Activated CD8-positive, alpha-beta memory T cell treated with anti-CD3 and anti-CD28 coated beads, Interleukin-2, amount 50 U/mL, for 4 hours (primary cell): ENCODE data around the gene TOP2A.

Experiments
- DNase-seq: peaks from one replicate; pipeline ENCODE4 v3.0.0-alpha.2; 2020

TOP2A gene, protein sequence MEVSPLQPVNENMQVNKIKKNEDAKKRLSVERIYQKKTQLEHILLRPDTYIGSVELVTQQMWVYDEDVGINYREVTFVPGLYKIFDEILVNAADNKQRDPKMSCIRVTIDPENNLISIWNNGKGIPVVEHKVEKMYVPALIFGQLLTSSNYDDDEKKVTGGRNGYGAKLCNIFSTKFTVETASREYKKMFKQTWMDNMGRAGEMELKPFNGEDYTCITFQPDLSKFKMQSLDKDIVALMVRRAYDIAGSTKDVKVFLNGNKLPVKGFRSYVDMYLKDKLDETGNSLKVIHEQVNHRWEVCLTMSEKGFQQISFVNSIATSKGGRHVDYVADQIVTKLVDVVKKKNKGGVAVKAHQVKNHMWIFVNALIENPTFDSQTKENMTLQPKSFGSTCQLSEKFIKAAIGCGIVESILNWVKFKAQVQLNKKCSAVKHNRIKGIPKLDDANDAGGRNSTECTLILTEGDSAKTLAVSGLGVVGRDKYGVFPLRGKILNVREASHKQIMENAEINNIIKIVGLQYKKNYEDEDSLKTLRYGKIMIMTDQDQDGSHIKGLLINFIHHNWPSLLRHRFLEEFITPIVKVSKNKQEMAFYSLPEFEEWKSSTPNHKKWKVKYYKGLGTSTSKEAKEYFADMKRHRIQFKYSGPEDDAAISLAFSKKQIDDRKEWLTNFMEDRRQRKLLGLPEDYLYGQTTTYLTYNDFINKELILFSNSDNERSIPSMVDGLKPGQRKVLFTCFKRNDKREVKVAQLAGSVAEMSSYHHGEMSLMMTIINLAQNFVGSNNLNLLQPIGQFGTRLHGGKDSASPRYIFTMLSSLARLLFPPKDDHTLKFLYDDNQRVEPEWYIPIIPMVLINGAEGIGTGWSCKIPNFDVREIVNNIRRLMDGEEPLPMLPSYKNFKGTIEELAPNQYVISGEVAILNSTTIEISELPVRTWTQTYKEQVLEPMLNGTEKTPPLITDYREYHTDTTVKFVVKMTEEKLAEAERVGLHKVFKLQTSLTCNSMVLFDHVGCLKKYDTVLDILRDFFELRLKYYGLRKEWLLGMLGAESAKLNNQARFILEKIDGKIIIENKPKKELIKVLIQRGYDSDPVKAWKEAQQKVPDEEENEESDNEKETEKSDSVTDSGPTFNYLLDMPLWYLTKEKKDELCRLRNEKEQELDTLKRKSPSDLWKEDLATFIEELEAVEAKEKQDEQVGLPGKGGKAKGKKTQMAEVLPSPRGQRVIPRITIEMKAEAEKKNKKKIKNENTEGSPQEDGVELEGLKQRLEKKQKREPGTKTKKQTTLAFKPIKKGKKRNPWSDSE (N-terminal part only)

DNA sequence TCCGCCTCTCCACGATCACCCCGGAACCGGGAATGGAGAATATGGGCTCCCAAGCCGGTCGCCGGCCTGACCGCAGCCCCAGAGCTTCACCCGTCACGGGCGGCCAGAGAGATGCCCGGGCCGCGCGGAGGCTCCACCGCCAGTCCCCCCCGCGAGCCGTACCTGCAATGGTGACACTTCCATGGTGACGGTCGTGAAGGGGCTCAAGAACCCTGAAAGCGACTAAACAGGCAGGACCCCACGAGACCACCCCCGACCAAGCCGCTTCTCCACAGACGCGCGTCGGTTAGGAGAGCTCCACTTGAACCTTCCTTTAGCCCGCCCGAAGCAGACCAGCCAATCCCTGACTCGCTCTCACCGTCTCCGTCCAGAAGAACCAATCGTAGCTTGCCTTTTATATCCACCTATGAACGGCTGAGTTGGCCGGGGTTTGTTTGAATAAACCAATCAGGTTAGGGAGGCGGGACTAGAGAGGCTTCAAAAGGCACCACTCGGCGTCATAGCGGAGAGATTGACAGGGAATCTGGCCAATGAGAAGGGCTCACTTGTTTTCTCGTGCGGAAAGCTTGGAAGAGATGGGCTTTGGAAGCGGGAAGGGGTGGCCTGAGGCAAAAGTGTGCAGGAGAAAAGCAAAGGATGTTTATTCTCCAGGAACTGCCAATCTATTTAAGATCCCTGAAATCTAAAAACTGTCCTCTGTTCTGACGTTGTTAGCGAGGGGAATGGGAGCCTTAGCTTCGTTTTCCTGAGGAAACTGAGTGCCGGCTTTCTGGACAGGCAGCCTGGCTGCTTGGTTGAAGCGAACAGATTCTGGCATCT lies at the start of gene TOP2A:
Gene TOP2A (minus strand): TSS at position 288 of the 819 bp plus-strand sequence. CDS start 105 bp downstream, at position 183.
- DNase-seq, result peak; percentile 89

GRCh38 chr17:40467281-40467867 lies 49.7 kb upstream of the TOP2A start:
- DNase-seq, result no peak

DNA sequence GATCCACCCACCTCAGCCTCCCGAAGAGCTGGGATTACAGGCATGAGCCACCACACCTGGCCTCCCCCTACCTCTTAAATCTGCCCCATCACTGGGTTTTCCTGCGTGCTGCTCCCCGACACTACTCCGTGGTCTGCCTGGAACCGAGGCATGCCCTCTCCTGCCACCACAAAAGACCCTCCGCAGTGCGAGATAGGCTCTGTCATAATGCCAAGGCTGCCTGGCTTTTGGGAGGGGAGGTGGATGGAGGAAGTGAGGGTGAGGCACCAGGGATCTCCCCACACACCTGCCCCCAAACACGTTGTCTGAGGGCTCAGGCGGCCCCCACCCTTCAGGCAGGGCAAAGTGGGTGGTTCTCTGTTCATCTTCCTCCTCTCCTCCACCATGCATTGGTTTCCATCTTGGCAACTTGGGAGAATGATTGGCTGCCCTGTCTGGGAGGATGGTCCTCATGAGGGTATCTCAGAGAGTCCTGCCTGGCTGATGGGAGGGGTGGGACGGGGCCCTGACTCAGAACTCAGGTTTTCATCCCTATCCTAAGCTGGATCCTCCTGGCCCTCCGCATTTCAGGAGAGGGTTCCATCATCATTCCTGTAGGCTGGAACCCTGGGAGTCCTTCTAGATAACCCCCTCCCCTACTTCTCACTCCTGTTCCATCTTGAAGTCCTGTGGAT lies 48.7 kb upstream of the TOP2A start:
- DNase-seq, result no peak

GRCh38 chr17:40464392-40464855 lies 46.7 kb upstream of the TOP2A start:
- no peak for DNase-seq

- no peak for DNase-seq
Observed at GRCh38 chr17:40463122-40463550, 45.4 kb upstream of the TOP2A start.

GRCh38 chr17:40462343-40463121 lies 44.8 kb upstream of the TOP2A start:
- DNase-seq, result no peak

DNA sequence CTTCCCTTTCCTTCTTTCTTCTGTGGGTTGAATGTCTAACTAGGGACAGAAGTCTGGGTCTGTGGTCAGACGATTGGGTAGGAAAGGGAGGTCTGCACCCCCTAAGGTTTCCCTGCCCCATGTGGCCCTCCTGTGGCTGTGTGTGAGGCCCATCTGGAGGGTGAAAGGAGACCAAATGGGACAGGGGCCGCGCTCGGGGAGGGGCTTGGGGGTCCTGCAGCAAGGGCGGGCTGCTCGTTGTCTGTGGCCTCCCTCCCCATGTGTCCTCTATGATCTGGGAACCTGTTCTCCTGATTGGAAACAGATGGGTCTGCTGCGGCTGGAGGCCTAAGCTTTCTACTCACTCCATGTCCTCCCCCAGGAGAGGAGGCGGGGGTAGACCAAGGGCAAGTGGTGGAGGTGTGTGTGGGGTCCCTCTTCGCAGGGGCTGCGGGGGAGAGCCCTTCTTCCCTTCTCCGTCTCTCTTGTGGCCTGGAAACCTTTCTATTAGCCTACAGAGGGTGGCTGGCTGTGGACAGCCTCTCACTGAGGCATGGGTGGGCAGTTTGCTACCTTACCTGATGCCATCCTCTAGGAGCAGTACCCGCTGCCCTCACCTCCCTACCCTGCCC lies 44.1 kb upstream of the TOP2A start:
- DNase-seq, result no peak

GRCh38 chr17:40460968-40461731 lies 43.5 kb upstream of the TOP2A start:
- no peak for DNase-seq

GRCh38 chr17:40460604-40460967 lies 42.9 kb upstream of the TOP2A start:
- DNase-seq, result no peak

DNA sequence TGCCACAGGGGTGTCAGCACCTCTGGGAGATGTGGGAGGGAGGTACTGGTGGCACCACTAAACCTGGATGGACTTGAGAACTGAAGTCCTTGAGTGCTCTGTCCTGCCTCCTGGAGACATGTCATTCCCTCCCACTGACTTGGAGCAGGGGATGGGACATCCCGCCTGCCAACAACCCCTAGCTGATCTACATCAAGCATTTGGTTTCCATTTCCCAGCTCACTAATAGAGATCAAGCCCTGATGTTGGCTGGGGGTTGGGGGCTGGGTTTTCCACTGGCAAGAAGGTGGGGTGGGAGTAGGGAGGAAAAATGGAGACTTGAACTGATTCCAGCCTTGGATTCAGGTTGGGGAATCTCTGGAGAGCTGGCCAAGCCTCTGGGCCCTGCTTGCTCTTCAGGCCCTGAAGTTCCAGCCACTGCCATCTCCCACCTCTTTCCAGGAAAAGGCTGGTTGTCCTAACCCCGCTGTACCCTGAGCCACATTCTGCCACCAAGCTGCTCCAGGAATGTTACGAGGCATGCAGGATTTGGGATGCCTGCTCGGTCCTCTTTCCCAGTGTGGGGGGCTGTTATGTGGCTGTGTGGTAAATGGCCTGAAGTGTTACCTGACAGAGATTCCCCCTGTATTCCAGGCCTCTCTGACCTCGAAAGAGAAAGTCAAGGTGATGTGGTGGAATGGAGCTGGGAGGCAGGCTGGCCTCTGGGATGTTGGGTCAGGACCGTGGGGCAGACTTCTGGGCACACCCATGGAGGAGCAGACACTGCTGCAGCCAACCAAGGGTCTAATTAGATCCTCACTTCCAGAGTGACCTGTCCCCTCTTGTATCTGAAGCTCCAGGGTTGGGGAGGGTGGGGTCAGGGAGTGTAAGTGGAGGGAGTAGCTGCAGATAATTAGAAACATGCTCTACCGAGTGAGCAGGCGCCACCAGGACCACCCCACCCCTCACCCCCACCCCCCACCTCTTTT lies 42.2 kb upstream of the TOP2A start:
- no peak for DNase-seq

DNA sequence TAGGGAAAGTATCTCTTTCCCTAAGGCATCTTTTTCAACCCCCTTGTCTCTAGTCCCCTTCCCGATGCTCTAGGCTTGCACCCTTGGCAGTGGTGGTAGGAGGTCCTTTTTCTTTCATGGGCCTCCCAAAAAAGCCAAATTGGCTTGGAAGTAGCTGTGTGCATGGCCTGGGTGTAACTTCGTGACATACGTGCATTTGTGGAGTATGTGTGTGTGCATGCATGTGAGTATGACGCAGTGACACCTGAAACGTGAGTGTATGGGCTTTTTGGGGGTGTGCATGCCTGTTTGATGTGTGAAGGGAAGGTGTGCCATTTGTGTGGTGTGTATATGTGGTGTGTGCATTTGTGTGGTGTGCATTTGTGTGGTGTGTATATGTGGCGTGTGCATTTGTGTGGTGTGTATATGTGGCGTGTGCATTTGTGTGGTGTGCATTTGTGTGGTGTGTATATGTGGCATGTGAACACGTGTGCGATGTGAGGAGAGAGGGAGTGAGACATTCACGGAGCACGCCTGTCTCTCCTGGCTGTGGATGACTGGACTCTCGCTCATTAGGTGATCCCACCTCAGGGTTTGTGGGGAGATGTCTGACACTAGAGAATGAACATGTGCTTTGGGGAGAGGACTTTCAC lies 41.3 kb upstream of the TOP2A start:
- no peak for DNase-seq

DNA sequence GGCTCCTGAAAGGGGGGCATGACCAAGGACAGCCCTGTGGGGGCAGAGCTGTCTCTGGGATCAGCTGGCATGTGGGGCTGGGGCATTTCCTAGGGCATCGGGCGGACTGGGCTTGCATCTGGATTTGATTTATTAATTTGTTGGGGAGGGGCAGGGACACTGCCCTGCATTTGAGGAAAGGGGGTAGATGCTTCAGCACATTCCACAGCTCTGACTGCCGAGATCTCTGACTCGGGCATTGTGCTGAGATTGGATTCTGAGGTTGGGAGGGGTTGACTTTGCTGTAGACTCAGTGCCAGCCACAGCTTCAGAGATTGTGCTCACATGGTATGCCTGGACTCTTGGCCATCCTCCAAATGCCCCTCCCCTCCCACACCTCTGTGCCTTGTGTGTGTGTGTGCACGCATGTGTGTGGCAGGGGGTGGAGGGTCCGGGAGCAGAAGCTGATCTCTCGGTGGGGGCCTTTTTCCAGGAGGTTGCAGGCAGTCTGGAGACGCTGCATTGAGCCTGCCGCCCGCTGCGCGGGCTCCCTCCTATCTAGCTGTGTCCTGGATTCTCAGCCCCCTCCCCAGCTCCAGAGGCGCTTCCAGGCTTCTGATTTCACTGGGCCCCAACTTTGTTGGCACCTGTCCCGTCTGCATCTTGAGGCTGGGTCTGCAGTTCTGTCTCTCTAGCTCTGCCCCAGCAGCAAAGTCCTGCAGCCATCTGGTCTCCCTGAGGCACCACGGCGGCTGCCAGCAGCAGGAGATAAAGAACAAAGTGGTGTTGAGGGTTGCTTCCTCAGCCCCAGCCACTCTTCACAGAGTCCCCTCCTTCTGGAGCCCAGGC lies 40.5 kb upstream of the TOP2A start:
- DNase-seq, result no peak

DNA sequence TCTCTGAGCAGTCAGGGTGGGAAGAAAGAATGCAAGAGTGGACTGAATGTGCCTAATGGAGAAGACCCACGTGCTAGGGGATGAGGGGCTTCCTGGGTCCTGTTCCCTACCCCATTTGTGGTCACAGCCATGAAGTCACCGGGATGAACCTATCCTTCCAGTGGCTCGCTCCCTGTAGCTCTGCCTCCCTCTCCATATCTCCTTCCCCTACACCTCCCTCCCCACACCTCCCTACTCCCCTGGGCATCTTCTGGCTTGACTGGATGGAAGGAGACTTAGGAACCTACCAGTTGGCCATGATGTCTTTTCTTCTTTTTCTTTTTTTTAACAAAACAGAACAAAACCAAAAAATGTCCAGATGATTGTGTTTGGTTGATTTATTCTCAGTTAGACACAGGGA lies 39.7 kb upstream of the TOP2A start:
- DNase-seq, result no peak

GRCh38 chr17:40456396-40456951 lies 38.8 kb upstream of the TOP2A start:
- DNase-seq, result no peak

DNA sequence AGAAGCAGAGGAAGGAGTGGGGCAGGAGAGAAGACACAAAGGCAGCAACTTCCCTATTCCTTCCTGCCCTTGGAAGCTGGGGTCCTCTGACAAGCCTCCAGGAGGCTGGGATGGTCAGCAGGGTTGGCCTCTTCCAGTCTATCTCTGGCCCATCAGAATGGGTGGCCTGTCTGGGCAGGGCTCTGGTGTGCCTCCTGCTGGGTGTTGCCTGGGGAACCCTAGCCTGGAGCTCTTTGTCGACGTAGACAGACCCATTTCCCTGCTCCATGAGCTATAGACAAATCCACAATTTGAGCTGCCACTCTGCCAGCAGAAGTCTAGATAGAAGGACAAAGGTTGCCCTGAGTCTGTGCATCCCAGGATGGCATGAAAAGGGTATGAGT lies 36.9 kb upstream of the TOP2A start:
- no peak for DNase-seq
